Measurements from ENCODE around the gene ROBO1.

GRCh38 chr3:78737988-78738387, 1029.8 kb downstream of the ROBO1 start:
- no peak for TF ChIP-seq EZH2 (IDR thresholded peaks at IDR 0.05; ENCODE audit: borderline replicate concordance, low read depth, low read length, severe bottlenecking)
- TF ChIP-seq, protein P1, sequence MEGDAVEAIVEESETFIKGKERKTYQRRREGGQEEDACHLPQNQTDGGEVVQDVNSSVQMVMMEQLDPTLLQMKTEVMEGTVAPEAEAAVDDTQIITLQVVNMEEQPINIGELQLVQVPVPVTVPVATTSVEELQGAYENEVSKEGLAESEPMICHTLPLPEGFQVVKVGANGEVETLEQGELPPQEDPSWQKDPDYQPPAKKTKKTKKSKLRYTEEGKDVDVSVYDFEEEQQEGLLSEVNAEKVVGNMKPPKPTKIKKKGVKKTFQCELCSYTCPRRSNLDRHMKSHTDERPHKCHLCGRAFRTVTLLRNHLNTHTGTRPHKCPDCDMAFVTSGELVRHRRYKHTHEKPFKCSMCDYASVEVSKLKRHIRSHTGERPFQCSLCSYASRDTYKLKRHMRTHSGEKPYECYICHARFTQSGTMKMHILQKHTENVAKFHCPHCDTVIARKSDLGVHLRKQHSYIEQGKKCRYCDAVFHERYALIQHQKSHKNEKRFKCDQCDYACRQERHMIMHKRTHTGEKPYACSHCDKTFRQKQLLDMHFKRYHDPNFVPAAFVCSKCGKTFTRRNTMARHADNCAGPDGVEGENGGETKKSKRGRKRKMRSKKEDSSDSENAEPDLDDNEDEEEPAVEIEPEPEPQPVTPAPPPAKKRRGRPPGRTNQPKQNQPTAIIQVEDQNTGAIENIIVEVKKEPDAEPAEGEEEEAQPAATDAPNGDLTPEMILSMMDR (IDR thresholded peaks at IDR 0.05; ENCODE audit: borderline replicate concordance, extremely low read depth, low read length, poor library complexity, severe bottlenecking): no peak
